NT2/D1 (cell line): ENCODE data around the gene PNPT1.

ENCODE experiments used
- SUZ12 ChIP-seq: IDR thresholded peaks from 2 replicates; pipeline ENCODE4 v1.6.1; 2011; ENCODE audit not compliant: insufficient read length, insufficient read depth; ENCODE audit errors: extremely low read depth
- ZNF274 ChIP-seq: IDR thresholded peaks from 2 replicates; pipeline ENCODE4 v1.6.1; 2011; ENCODE audit warnings: mild to moderate bottlenecking, low read depth, low read length

DNA sequence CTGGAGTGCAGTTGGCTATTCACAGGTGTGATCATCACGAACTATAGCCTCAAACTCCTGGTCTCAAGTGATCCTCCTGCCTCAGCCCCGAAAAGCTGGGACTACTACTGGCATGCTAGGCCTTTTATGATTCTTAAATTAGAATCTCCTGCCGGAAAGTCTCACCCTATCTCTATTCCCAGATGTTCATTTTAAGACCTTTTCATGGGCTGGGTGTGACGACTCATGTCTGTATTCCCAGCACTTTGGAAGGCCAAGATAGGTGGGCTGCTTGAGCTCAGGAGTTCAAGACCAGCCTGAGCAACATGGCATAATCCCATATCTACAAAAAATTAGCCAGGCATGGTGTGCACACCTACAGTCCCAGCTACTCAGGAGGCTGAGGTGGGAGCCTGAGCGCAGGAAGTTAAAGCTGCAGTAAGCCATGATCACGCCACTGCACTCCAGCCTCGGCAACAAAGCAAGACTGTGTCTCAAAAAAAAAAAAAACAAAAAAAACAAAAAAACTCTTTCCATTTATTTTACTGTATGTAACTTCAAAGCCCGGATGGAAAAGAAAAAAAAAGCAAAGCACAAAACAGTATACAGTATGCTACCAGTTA lies 84.3 kb downstream of the PNPT1 start:
- TF ChIP-seq ZNF274: no peak
- TF ChIP-seq SUZ12: no peak
